ENCODE data around the gene KCNQ5. TPM values are rescaled to one million over a fixed set of nuclear protein-coding genes. Genes with fewer than 3 reads are reported as not detected.

Gene KCNQ5
- polyA plus RNA-seq, 3 donors, result not detected

GRCh38 chr6:72925136-72925535, 303.3 kb downstream of the KCNQ5 start:
- Histone ChIP-seq H3K27ac (ENCODE audit: low read depth in 1 of 2, low read length in 2 of 2) (no peak overlapping the region), H3K4me1 (ENCODE audit: control insufficient read depth in 1 of 2, insufficient read depth in 2 of 2, low read length in 2 of 2) (no peaks in the 10 kb centered on the region), H3K36me3 (replicated peaks in 1 of 2; ENCODE audit: control insufficient read depth in 1 of 2, insufficient read depth in 2 of 2, low read length in 2 of 2) (no peaks in the 10 kb centered on the region), H4K20me1 (ENCODE audit: insufficient read depth, low read length) (no peaks in the 10 kb centered on the region), H3K27me3 (ENCODE audit: control insufficient read depth in 2 of 2, insufficient read depth in 2 of 2, low read length in 2 of 2) (no peaks in the 10 kb centered on the region), H3K79me2 (ENCODE audit: insufficient read depth, low read length) (no peaks in the 10 kb centered on the region), H3K9me3 (replicated peaks in 1 of 2; ENCODE audit: control insufficient read depth in 1 of 2, insufficient read depth in 1 of 2, low read length in 2 of 2) (no peaks in the 10 kb centered on the region), H3K9ac (ENCODE audit: insufficient read depth, low read length, poor library complexity, severe bottlenecking) (no peak overlapping the region), H2AFZ (ENCODE audit: insufficient read depth, low read depth, low read length, poor library complexity, severe bottlenecking) (no peak overlapping the region), H3K4me3 (replicated peaks in 1 of 3; ENCODE audit: low read depth in 2 of 3, low read length in 3 of 3) (no peak overlapping the region), H3K4me2 (replicated peaks; ENCODE audit: extremely low read depth, low read length, poor library complexity, severe bottlenecking) (no peak overlapping the region)
- H3K27me3 Mint-ChIP-seq (ENCODE audit: low read depth in 3 of 3), result no peaks in the 10 kb centered on the region
- no peaks in the 10 kb centered on the region for H3K36me3 Mint-ChIP-seq
- no peak overlapping the region for H3K27ac Mint-ChIP-seq
- DNase-seq, result no peak
- TF ChIP-seq, protein P1, sequence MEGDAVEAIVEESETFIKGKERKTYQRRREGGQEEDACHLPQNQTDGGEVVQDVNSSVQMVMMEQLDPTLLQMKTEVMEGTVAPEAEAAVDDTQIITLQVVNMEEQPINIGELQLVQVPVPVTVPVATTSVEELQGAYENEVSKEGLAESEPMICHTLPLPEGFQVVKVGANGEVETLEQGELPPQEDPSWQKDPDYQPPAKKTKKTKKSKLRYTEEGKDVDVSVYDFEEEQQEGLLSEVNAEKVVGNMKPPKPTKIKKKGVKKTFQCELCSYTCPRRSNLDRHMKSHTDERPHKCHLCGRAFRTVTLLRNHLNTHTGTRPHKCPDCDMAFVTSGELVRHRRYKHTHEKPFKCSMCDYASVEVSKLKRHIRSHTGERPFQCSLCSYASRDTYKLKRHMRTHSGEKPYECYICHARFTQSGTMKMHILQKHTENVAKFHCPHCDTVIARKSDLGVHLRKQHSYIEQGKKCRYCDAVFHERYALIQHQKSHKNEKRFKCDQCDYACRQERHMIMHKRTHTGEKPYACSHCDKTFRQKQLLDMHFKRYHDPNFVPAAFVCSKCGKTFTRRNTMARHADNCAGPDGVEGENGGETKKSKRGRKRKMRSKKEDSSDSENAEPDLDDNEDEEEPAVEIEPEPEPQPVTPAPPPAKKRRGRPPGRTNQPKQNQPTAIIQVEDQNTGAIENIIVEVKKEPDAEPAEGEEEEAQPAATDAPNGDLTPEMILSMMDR (IDR thresholded peaks at IDR 0.05), result no peak
- H3K4me1 Mint-ChIP-seq, result peaks cover 5% of the 10 kb centered on the region
- intact Hi-C loops (cut with micrococcal nuclease), result no loop called here
- no peaks in the 10 kb centered on the region for H3K9me3 Mint-ChIP-seq
- H3K4me3 Mint-ChIP-seq, result no peak overlapping the region

DNA sequence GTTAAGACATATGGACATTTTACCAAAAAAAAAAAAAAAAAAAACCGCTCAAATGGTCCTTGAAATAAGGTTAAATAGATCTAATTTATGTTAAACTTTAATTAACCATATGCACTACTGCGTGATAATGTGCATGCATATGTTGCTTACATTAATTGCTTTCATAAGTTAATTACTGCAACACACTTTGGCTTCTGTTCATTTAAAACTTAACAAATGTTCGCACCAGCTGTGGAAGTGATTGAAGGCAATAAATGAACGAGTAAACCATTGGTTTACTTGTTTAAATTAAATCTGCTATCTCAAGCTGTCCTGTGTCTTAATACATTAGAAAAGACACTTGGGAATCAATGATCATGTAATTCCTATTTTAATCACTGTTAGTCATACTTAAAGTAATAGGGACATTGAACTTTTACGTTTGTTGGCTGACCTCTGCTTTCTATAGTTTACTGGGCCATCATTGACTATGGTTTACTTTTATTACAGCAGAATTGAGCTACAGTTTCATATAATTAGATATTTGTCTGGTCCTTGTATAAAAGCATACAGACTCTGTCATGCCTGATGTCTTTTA, 308.8 kb downstream of the KCNQ5 start:
- intact Hi-C loops (cut with micrococcal nuclease), result no loop called here
- no peaks in the 10 kb centered on the region for H3K9me3 Mint-ChIP-seq

More for the DNA sequence above, 308.8 kb downstream of the KCNQ5 start:
- no peak for DNase-seq
- Mint-ChIP-seq H3K27ac (no peak overlapping the region), H3K4me1 (peaks cover 3% of the 10 kb centered on the region), H3K4me3 (no peak overlapping the region), H3K36me3 (no peaks in the 10 kb centered on the region), H3K27me3 (ENCODE audit: low read depth in 3 of 3) (peaks cover 0 to 3% (median 0%) of the 10 kb centered on the region in 3 donors)
- H3K4me3 ChIP-seq (replicated peaks in 1 of 3; ENCODE audit: low read depth in 2 of 3, low read length in 3 of 3), result no peak overlapping the region
- no peaks in the 10 kb centered on the region for H3K9me3 ChIP-seq (replicated peaks in 1 of 2; ENCODE audit: control insufficient read depth in 1 of 2, insufficient read depth in 1 of 2, low read length in 2 of 2)
- H3K27me3 ChIP-seq (ENCODE audit: control insufficient read depth in 2 of 2, insufficient read depth in 2 of 2, low read length in 2 of 2), result no peaks in the 10 kb centered on the region
- no peak overlapping the region for H3K27ac ChIP-seq (ENCODE audit: low read depth in 1 of 2, low read length in 2 of 2)
- WGBS (ENCODE audit: insufficient coverage), result no CpG with 5 or more reads among the region's 5 CpGs
- H3K4me1 ChIP-seq (ENCODE audit: control insufficient read depth in 1 of 2, insufficient read depth in 2 of 2, low read length in 2 of 2), result no peaks in the 10 kb centered on the region
- TF ChIP-seq, protein P1 (IDR thresholded peaks at IDR 0.05), result no peak
- H2AFZ ChIP-seq (ENCODE audit: insufficient read depth, low read depth, low read length, poor library complexity, severe bottlenecking), result no peak overlapping the region
- H4K20me1 ChIP-seq (ENCODE audit: insufficient read depth, low read length), result no peaks in the 10 kb centered on the region
- no peak overlapping the region for H3K4me2 ChIP-seq (replicated peaks; ENCODE audit: extremely low read depth, low read length, poor library complexity, severe bottlenecking)
- H3K9ac ChIP-seq (ENCODE audit: insufficient read depth, low read length, poor library complexity, severe bottlenecking), result no peak overlapping the region
- no peaks in the 10 kb centered on the region for H3K36me3 ChIP-seq (replicated peaks in 1 of 2; ENCODE audit: control insufficient read depth in 1 of 2, insufficient read depth in 2 of 2, low read length in 2 of 2)
- no peaks in the 10 kb centered on the region for H3K79me2 ChIP-seq (ENCODE audit: insufficient read depth, low read length)

All from CD14-positive monocyte (primary cell).